Ecto neural progenitor cell (in vitro differentiated cells): ENCODE results near the gene FAM200B.

Source experiments
- DNase-seq: peaks from one replicate; pipeline ENCODE4 v3.0.0-alpha.2; 2018; ENCODE audit warnings: low spot score

Gene FAM200B

DNA sequence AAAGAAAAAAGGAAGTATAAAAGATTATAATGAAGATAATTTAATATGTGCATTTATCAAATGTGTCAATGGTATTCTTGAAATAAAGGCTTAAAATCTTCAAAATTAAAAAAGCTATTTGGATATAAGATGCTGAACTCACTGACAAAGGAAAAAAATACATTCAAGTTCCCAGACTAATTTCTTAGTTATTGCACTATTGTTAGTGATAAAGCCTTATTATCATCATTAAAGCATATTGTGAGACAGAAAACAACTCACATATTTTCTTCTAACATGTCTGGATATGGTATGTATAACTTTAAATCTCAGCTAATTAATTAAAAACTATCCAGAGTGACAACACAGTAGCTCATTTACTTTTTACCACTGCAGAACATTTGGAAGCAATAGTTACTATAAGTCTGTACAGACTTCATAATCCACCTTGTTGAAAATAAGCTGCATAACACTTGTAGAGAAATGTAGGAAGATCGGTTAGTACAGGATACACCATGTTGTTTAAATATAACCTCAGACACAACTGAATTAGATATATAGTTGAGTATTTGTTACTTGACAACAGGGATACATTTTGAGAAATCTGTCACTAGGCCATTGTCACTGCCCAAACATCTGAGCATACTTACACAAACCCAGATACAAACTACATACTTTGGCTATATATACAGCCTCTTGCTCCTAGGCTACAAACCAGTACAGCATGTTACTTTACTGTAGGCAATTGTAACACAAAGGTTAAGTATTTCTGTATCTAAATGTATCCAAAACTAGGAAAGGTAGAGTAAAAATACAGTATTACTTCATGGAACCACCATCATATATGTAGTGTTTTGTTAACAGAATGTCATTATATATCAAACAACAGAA, 12.8 kb upstream of the FAM200B start:
- DNase-seq, result no peak

DNA sequence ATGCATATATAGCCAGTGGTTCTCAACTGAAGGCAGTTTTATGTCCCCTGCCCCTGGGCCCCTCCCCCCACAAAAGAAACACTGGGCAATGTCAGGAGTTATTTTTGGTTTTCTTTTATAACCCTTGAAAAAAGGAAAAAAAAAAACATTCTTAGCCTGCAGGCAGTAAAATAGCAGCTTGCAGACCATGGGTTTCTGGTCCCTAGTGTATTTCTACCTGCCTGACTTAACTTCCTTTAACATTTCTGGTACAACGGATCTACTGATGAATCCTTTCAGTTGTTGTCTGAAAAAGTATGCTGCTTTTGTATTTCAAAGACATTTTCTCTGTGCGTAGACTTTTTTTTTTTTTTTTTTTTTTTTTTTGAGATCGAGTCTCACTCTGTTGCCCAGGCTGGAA, 11.1 kb upstream of the FAM200B start:
- DNase-seq, result no peak

DNA sequence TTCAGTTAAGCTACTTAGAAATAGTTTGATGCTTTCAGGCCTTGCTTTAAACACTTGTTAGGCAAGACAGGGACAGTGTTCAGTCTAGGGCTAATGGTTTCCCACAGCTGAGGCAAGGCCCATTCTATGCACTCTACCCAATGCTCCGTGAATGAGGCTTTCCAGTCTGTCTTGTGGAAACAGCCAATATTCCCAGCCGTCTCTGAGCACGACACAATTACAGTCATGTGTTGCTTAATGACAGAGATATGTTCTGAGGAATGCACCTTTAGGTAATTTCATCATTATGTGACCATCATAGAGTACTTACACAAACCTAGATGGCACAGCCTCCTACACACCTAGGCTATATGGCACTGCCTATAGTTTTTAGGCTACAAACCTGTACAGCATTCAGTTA, 9.5 kb upstream of the FAM200B start:
- DNase-seq, result no peak

DNA sequence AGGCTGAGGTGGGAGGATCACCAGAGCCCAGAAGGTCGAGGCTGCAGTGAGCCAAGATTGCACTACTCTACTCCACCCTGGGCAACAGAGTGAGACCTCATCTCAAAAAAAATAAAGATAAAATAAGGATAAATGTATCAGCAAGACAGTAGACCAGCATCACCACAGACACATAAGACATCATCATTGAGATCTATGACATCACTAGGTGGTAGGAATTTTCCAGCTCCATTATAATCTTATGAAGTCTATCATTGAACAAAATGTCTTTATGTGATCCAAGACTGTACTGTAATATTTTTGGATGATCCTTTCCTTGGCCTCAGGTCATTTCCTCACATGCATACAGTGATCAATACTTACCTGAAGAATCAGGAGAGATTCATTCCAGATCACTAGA, 8.3 kb upstream of the FAM200B start:
- DNase-seq, result no peak

DNA sequence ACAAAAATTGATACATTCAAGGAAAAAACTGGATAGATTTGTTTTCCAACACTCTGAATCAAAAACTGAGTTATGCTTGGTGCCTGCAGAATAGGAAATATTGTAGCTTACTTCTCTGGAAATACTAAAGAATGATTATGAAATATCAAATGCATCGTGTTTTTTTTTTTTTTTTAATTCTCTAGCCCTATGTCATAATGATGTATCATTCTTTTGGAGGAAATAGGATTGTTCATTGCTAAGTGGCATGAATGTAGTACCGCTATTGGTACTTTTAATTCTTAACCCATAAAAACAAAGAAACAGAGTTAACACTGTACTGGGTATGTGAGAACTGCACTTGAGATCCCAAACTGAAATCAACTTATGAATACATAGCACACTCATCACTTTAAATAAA, 7.6 kb upstream of the FAM200B start:
- DNase-seq, result no peak

DNA sequence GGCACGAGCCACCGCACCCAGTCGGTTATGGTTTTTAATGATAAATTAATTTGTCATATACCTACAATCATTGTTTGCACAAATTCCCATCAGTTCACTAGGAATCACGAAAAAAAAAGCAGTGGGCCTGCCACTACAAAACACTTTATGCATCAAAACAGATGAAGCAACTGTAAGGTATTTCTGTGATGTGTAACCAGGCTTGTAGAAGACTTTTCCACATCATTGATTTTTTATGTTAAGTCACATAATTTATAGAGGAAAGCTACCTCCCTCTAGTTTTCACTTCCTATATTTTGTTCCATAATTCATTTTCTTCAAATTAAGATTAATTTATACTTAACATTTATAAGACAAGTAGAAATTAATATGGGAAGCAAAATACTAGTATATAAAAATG, 6.7 kb upstream of the FAM200B start:
- no peak for DNase-seq

DNA sequence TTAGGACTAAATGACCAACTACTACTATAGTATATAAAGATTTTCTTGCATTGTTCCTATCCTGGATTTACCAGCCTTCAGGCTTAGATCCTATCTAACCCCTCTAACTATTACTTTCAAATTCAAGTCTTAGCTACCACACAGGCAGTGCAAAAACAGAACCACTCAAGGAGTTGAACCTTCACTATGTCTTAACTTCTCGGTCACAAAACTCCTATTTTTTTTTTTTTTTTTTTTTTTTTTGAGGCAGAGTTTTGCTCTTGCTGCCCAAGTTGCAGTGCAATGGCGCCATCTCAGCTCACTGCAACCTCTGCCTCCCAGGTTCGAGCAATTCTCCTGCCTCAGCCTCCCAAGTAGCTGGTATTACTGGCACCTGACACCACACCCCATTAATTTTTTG, 6.3 kb upstream of the FAM200B start:
- DNase-seq, result no peak

DNA sequence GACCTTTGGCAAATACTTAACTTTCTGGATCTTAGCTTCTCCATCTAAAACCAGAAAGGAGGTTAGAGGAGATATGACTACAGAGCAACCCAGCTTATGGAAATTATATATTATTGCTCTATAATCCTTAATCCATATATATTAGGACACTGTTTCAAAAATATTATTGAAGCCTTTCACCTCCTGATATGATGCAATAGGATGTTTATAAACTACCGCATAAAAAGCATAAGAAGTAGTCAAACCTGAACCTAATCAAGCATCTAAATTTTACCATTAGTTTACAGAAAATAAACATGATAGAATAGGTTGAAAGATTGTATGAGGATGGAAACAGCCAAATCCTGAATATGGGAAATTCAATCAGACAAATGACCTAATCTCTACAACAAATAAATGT, 5.6 kb upstream of the FAM200B start:
- DNase-seq, result no peak

DNA sequence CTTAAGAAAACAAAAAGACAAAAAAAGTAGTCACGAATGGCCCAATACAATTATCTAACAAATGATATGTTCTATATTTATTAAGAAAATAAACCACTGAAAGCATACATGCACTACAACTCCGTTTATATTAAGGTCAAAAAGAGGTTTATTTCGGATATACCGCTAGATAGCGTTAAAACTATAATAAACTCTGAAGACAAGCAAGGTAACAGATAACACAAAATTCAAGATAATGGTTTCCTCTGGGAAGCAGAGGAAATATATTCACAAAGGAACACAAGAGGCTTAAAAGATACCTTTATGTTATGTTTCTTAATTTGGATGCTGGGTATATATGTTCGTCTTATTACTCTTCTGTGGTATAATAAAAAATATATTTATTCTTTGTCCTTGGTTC, 4.7 kb upstream of the FAM200B start:
- DNase-seq, result no peak

DNA sequence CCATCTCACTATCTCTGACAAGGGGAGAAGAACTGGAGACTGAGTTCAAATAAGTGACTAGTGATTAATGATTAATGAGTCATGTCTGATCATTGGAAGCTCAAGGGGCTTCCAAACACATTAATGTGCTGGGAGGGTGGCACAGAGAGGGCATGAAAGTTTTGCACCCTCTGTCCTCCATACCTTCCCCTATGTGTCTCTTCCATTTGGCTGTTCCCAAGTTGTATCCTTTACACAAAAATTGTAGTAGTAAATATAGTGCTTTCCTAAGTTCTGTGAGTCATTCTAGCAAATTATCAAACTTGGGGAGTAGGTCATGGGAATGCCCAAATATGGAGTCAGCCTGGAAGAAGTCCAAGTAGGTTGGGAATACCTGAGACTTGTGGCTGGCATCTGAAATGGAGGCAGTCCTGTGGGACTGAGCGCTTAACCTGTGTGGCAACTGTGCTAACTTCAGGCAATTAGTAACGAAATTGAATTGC, 4.1 kb upstream of the FAM200B start:
- DNase-seq, result no peak

DNA sequence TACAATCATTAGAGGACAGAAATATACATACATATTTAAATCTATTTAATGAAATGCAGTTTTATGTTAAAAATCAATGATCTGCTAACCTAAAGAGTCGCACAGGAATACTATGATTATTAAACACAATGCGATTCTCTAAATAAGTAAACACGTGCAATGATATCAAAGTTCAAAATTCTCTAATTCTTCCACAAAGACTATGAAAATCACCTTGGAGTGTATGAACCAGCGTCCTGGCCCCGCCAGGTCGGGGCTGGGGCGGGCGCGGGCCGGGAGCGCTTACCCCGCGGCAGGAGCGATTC, 608 bp upstream of the FAM200B start:
- DNase-seq, result no peak

DNA sequence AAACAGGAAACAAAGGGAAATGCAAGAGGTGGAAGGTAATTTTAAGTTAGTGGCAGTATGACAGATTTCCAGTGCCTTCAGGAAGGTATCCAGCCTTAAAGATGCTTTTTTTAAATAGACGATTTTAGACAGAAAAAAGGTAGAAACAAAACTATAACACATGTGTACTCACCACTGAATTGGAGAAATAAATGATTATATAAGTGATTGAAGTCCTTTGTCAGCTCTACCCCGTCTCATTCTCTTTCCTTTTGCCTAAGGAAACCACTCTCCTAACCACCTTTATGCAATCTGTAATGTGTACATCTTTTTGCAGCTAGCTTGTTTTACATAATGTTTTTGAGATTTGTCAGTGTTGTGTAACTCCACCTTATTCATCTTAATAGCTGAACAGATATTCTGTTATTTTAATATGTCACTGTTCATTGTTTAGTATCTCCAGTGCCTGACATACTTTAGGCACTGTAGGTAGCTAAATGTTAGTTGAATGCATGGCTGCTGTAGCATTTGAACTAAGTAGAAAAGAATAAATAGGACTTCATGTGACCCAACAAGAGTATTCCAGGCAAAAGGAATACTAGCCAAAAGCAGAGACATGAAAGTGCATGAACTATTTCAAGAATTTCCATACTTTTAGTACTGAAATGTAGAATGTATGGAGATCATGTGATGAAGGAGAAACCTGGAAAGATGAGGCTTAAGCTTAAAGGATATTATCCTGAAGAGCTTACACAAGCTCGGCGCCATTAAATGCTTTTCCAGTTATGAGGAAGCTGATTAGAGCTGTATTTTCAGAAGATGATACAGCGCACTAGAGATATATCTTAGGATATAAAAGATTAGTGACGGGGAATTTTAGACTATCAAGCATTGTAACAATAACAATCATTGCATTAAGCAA, 865 bp downstream of the FAM200B start:
- no peak for DNase-seq

DNA sequence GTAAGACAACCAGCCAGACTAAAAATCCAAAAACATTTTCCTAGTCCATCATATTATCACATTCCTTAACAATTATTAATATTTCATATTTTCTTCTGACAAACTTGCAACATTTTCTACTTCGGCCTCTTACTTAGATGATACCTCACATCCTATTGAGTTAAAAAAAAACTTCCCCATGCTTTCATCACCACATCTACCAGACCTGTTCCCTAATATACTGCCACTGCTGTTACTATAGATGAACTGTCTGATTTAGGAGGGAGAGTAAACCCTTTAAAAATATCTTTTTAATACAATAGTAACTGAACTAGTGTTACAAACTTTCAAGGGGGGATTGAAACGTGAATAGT, 1.5 kb downstream of the FAM200B start:
- DNase-seq, result no peak

DNA sequence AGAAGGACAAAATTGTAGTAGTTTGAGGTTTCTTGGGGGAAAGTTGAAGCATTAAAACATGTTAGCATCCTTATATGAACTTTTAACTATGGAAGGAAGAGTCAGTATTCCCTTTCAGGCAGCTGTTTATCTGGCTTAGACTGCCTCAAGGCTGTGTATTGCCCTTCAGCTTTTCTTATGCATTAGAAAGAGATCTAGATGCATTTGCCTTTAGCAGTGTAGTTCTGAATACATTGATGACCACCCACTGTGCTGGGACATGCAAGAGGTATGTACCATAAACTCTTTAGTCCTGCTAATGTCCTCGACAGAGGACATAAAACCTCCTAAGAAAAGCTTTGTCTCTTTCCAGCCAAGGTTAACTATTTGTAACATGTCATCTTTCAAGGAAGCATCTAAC, 2.9 kb downstream of the FAM200B start:
- DNase-seq, result no peak

DNA sequence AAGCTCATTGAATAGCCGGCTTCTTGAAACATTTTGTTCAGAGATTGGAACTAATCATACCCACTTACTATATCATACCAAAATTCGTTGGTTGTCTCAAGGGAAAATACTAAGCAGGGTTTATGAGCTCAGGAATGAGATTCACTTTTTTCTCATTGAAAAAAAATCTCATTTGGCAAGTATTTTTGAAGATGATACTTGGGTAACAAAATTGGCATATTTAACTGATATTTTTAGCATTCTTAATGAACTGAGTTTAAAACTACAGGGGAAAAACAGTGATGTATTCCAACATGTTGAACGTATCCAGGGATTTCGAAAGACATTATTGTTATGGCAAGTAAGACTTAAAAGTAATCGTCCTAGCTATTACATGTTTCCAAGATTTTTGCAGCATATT, 6.4 kb downstream of the FAM200B start:
- no peak for DNase-seq

DNA sequence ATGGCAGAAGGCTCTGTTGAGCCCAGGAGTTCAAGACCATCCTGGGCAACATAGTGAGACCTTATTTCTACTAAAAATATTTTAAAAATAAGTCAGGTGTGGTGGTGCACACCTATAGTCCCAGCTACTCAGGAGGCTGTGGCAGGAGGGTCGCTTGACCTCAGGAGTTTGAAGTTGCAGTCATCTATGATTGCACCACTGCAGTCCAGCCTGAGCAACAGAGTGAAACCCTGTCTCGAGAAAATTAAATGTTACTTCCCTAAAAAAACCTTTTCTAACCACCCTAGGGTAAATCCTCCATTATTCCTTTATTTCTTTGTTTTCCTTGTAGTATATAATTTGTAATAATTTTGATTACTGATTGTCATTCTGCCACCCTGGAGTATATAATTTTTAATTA, 7.9 kb downstream of the FAM200B start:
- no peak for DNase-seq

DNA sequence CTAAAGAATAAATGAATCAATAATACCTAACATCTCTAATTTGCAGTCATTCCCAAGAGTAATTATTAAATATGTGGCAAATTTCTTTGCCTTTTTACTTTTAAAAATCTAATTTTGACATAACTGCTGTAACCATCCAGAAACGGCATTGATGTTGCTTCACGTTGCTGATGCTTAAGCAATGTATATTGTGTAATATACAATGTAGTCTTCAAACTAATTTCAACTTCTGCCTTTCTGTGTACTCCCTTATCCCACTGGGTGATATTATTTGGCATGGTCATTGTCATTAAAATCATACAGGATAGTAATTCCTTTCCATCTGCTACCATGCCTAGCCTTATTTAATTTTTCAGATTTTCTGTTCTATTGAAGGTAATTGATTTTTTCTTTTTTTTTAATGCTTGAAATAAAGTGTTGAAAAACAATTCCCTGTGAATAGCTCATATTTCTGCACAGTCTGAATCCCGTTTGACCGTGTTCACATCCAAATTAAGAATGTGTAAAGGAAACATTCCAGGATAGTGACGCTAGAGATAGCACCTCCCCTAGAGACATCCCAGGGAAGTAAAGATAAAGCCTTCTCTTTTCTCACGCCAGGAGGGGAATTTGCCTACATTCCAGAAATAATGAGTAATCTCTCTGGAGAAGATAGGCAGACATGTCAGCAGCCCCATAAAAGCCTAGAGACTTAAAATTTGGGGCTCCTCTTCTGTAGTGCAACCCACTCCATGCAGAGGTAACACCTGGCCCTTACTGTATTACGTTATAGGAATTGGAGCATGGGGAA, 8.6 kb downstream of the FAM200B start:
- DNase-seq, result no peak

DNA sequence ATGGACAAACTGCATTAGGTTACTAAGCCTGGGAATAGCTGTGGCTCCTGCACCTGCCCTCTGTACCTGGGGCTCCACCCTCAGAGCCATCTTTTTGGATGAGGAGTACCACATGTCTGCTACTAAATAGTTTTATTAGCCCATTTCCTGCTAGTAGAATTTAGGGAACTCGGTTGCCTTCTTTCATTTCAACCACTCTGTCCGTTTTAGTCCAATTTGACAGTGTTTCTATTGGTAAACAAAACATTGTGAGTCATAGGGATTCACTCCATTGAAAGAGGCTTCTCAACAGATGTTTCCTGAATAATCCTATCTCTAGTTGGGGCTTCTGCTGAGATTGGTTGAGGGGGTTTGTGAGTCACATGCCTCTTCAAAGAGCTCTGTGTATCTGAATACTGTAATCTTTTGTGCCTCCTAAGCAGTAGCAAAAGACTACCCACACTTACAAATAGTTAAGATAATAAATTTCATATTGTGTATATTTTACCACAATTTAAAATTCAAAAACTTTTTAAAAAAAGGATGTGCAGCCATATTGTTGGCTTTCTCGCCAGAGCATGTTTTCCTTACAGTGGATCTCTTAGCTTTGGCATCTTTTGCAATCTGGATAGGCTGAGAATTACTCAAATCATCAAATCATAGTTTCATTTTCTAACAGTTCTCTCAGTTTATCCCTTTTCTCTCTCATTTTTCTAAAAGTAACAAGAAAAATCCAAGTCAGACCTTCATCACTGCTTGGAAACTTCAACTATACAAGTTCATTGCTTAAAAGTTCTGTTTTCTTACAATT, 9.9 kb downstream of the FAM200B start:
- no peak for DNase-seq

DNA sequence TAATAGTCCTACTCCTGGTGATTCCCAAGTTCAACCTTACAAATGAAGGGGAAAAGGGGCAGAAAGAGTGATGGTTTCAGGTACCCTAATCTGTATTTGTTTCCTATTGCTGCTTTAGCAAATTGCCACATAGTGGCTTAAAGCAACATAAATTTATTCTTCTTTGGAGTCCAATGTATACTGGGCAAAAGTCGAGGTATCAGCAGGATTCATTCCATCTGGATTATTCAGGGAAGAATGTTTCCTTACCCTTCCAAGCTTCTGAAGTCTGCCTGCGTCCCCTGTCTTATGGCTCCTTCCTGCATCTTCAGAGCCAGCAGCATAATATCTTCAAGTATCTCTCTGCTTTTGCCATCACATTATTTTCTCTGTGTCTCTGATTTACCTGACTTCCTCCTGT, 11.0 kb downstream of the FAM200B start:
- no peak for DNase-seq

DNA sequence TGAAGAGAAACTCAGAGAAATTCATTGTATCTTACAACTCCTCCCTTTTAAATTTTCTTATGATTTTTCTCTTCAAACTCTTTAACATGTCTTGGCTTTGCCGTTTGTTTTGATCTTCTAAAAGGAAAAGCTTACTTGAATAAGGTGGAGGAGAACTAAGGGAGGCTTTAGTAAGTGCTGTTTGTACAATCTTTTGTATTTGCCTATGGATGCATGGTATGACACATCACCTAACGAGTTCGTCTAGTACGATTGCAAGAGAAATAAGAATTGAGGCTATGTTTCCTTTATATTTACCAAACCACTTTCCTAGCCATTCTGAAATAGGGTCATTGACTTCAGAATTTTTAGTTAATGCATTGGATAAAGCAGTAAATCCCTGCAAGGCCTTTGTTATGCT, 12.8 kb downstream of the FAM200B start:
- DNase-seq, result no peak

DNA sequence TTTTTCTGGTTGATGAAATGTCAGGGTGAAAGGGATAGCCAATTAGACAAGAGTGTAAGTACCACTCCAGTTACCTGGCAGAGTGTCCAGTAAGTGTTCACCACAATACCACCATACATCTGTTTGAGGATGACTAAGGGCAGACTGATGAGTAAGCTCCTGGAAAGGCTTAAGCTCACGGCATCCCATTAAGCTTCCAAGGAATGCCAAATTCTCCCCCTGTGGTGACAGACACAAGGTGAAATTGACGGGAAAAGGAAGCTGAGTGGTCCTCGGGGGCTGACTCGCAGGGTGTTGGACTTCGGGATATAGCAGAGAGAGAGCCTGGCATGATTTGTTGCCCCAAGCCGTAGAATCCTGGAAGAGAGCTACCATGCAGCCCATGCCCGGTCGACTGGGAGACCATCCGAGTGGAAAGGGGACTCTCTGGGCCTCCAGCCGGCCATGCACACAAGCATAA, 13.6 kb downstream of the FAM200B start:
- peak; percentile 59 for DNase-seq

DNA sequence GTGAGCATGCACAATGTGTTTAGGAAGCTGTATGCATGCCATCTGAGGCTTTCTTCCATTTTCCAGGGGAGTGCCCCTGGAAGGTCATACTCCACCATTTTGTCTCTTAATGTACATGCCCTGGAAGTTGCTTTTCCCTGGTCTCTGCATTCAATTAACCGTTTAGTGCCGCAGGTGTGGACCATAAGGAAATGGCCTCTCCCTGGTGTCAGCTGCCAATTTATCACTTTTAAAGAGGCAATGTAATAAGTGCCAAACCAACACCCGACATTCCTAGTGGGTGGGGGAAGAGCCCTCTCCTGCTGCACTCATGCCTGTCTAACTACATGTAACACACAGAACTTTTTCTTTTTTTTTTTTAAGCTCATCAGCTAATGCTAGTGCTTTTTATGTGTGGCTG, 14.1 kb downstream of the FAM200B start:
- DNase-seq, result no peak
